Testis (tissue), 2 donors: ENCODE data around the gene MTA1.

Source experiments
- CTCF ChIP-seq, 3 experiments: fragments of 450-650 bp in 2 of 3; fragments of 200-600 bp in 1 of 3; sonication (generic) in 1 of 3; IDR thresholded peaks; one replicate each; pipeline ENCODE4 v1.5.1; 2016 to 2019; ENCODE audit warnings: antibody characterized with exemption in 3 of 3, mild to moderate bottlenecking in 2 of 3, moderate library complexity in 1 of 3
- POLR2A ChIP-seq: fragments of 450-650 bp; IDR thresholded peaks from one replicate; pipeline ENCODE4 v1.6.1; 2017; ENCODE audit warnings: antibody characterized with exemption, mild to moderate bottlenecking, moderate library complexity

GRCh38 chr14:105450123-105450505, 30.5 kb downstream of the MTA1 start:
- no peak for TF ChIP-seq CTCF (IDR thresholded peaks at IDR 0.05)
- no peak for TF ChIP-seq POLR2A
